GM19023 (cell line): ENCODE measurements around the gene ALG9.

Experiments
- ATAC-seq: cut with Tn5 transposase; IDR thresholded peaks from one replicate; pipeline ENCODE4 v1.9.1; 2021; ENCODE audit warnings: mild to moderate bottlenecking, moderate library complexity; ENCODE audit not compliant: unreplicated experiment

ALG9 gene

DNA sequence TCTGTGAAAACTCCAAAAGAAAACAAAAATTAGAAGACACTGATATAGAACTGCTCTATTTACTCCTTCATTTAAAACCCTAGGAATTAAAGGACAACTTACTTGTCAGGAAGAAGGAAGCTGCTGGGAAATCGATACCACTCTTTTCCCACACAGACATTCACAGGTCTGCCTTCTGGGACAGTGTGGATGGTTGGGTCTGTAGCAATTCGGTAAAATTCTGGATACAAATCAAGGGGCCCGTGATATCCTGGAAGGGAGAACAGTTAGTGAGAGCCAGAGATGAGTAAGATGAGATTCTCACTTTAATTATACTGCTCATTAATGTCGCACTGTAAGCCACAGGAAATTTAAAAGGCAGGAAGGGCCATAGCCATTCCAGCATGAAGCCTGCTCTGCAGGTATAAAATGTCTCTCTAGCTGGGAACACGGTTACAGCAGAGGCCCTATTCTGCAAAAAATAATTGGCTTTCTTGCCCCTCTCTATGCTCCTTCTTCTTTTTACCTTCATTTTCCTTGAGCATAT lies 34.0 kb downstream of the ALG9 start:
- no peak for ATAC-seq

DNA sequence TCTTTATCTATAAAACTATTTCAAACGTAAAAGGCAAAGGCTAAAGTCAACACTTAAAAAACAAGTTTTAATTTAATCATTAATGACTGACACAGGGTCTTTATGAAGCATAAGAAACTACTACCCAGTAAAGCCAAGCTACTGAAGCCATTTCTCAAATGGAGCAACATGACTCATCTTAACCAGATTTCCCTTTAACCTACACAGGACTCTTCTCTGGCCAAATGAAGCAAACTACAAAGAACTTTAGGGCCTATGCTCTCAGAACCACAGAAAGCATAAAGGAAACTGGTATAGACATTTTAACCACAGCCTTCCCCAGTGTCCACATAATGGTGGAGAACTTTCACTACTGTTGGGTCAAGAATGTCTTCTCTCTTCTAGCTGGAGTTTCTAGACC lies 34.7 kb downstream of the ALG9 start:
- ATAC-seq: peak; percentile 71

DNA sequence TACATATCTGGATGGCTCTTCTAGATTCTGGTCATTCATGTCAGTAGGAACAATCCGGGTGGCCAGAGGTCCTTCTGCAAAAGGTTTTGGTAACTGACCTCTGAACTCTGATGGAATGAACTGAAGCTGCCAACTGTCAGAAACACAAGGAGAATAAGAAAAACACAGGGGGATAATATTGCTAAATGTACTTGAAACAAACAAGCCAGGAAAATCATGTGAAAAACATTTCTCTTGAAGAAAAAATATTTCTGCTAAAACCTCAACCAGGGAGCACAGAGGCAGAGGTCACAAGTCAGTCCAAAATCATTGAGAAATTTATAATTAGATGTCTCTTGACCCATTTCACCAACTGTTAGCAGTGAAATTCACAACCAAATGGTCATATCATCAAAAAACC lies 35.2 kb downstream of the ALG9 start:
- ATAC-seq: no peak

DNA sequence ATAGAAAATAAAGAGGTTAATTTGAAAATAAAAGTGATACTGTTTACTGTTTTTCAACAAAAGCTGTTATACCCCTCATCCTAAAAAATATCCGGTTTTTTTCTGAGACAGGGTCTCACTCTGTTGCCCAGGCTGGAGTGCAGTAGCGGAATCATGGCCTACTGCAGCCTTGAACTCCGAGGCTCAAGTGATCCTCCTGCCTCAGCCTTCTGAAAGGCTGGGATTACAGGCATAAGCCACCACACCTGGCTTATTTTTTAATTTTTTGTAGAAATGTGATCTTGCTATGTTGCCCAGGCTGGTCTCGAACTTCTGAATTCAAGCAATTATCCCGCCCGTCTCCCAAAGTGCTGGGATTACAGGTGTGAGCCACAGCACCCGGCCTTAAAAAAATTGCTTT lies 35.7 kb downstream of the ALG9 start:
- no peak for ATAC-seq

DNA sequence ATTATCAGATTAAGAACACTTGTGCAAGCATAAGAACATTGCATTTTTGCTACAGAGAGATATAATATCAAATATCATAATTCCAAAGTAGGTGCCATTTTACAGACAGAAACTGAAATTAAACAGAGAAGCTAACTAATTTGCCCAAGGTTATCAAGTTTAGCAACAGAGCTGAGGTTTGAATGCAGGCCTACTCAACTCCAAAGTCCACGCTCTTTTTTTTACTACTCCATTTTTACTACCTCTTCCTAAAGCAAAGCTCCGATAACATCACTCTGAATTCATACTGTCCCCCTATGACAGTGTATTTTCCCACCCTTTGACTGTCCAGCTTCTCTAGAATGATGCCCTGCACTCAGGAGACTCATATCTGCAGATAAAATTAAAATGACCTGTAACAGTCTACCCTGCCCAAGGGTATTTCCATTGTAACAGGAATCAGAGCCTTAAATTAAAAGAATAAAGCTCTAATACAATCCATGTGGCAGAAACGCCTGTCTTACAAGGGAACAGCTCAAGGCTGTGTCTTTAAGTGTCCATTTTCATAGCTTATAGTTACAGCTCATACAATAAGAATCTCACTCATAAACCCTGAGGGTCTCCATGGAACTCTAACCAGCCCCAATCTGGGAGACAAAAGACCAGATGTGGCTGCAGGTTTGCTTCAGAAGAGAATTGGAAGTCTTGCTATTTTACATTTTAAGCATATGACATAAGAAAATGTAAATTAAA lies 36.8 kb downstream of the ALG9 start:
- ATAC-seq: no peak

DNA sequence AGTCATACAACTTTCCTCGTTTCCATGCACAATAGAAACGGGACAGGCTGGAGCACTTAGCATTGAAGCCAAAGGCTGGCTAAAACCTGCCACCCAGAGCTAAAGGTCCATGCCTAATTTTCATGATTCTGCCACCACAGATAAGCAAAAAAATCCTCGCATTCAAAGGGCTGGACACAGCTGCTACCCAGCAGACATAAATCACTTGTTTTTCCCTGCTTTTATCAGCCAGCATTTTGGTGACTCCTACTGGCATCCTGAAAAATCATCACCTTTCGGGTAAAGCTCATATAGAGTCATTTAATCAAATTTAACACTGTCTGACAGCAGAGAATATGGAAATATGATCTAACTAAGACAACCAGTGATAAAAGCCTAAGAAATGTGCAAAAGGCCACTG lies 37.9 kb downstream of the ALG9 start:
- no peak for ATAC-seq

DNA sequence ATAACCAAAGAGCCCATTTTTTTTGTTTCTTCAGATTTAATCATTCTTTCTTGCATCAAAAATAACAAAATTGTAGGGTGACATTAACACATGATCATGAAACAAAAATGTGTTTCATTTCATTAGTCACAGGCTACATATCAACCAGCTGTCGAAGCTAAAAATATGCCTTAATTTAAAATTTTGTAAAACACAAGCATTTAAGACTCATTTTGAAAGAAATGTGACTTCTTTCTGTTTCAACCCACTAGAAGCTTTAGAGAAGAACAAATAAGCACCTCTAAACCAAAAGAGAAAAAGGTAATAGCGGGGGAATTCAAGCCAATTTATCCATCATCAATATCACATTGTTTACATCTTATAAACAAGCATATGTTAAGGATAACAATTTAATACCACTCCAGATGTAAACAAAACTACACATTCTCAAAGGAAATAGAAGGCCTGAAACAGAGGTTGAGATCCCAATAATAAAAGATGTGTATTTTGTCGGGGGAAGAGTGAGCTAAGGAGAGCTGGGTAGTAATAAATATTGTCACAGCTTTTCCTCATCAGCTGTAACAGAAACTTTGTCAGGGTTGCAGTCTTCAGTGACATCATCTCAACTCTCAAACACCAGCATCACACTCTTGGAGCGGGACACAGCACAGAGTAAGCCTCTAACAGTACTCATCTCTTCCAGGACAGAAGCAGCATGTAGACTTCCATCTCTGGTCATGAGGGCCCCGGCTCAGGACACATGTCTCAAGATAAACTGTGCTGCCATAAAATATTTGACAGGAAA lies 42.0 kb downstream of the ALG9 start:
- peak; percentile 62 for ATAC-seq

DNA sequence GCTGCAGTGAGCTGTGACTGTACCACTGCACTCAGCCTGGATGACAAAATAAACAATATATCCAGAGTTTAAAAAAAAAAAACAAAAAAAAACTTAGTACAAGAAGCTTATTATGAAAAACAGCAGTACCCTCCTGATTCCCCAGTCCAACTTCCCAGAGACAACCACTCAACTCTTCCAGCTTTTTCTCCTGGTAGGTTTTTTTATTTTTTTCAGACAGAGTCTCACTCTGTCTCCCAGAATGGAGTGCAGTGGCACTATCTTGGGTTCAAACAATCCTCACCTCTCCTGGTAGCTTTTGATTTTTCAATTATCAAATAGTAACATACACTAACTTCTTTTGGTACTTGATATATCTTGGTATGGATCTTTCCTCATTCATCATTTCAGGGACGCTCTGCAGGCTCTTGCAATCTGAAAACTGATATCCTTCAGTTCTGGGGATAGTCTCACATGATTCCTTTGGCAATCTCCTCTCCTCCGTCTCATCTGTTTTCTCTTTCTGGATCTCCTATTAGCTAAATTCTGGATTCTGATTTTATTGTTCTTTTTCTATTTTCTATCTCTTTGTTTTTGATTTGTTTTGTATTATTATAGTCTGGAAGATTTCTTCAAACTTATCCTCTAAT lies 44.9 kb downstream of the ALG9 start:
- ATAC-seq: no peak

DNA sequence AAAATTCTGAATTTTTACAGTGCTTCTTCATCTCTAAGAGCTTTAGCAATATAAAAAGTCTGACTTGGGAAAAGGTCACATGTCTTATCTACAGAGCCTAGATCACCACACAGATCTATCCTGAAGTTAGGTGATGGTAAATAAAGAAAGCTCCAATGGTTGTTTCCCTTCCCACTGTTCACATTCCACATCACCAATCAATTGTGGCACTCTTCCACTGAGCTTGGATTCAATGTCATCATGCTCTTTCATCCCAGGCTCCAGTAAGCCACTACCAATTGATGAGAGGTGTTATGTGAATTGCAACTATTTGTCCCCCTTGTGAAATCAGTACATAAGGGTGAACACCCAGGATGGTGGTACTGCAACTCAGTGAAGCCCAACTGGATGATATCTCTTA lies 47.8 kb downstream of the ALG9 start:
- no peak for ATAC-seq

DNA sequence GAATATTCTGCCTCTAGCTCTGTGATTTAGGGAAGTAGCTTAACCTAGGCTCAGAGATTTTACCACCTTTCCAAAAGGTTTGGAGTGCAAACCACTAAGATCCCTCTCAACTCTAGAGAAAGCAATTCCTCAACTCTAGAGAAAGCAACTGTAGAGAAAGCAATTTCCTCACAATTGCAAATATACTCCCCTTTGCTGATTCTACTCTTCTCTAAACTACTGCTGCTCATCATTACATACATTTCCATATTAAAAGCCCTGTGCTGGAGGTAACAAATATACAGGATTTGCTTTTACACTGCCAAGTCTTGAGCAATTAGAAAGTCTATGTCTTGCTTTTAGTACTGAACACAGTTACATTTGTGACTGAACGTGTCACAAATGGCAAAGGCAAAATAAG lies 48.2 kb downstream of the ALG9 start:
- ATAC-seq: no peak

DNA sequence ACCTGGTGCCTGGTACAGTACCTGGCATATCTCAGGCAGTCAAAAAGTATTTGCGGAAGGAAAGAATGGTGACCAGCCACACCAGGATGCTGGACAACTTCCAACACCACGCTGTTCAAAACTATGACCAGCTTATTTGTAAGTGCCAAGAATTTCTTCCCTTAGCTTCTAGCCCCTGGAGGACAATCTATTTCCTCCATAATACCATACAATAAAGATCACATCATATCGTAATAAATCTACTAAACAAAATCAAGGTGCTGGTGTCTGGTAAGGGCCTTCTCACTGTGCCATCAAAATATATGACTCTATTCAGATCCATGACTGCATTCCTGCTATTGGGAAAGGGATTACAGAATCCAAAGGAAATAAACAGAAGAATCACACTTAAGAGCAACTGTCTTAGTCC lies 51.5 kb downstream of the ALG9 start:
- no peak for ATAC-seq

DNA sequence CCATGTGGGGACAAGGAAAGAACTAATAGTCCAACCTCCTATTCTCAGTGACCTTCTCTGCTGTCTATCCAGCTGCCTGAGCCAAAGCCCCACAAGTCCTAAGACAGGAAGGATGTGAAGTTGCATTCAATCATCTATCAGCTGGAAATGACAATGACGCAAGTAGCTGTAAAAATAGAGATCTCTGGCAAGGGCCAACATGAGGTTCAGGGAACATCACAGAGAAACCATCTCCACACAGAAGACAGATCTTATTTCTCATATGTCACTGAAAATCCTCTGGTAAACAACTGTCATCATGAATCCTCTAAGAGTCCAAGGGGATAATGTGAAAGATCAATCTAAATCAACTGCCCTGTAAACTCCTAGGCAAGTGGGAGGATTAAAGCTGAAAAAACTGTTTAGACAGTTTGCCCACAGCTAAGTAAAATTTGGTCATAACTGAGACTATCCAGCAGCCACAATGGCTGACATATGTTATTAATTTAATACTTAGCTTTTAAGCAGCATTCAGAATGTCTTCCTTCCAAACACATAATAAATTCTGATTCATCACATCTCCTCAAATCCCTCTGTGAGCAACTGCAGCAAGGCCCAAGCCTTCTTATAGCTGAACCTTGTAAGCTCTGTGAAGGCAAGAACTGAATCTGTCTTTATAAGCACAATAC lies 52.1 kb downstream of the ALG9 start:
- ATAC-seq: no peak

DNA sequence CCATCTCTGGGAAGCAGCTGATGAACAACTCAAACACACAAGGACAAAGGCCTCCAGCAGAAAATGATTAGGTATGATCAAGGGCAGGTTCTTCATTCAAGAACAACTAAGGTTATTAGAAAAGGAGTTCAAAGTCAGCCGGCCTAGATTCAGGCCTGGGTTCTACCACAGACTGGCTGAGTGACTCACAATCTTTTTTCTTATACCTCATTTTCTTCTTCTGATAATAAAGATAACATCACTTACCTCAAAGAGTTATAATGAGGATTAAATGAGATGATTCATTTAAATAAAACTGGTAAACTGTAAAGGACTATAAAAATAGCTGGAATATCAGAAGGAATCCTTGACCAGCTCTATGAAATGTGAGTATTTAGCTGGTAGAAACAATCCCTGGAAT lies 55.9 kb downstream of the ALG9 start:
- ATAC-seq: no peak

DNA sequence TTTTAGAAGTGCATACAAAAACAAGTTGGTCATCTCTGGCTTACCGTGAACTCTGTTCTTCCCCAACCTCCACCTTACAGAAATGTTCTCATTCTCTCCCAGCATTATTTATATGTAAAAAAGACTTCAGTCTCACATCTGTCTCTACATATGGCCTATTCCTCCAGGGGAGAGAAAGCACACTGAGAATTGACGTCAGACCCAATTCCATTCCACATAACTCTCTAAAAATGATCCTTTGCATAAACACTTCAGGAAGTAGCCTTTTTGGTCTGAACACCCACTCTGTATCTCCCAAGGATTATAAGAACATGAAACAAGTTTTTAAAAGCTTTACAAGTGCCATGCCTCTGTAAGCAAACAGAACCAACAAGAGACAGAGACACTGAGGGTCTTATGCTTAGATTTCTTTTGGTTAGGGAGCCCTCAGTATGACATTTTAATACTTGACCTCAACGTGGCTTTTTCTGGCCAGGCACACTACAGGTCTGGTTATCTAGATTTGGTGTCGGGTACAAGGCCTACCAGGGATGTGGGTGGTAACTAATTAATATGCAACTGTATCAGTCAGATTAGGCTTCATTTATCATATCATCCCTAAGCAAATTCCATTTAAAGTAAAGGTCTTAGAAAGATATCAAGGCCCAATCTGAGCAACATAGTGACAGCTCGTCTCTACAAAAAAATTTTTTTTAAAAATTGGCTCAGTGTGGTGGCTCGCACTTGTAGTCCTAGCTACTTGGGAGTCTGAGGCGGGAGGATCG lies 56.6 kb downstream of the ALG9 start:
- ATAC-seq: no peak

DNA sequence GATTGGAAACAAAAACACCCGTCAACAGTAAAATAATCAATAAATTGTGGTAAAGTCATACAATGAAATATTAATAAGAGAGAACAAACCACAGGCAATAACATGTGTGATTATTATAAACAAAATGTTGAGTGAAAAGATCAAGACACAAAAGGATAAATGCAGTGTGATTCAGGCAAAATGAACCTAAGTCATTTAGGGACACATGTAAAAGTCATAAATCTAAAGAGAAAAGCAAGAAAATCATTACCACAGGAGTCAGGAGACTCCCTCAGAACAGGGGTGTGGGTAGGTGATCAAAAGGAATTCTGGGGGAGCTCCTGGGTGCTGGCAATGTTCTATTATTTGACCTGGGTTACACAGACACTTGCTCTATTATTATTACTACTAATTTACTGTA lies 57.3 kb downstream of the ALG9 start:
- ATAC-seq: no peak

DNA sequence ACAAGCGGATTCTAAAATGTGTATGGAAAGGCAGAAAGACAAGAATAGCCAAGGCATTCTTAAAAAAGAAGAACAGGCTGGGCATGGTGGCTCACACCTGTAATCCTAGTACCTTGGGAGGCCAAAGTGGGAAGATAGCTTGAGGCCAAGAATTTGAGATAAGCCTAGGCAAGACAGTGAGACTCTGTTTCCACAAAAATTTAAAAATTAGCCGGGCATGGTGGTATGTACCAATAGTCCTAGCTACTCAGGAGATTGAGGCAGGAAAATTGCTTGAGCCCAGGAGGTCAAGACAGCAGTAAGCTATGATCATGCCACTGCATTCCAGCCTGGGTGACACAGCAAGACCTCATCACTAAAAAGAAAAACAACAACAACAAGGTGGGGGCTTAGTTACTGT lies 59.2 kb downstream of the ALG9 start:
- ATAC-seq: no peak

DNA sequence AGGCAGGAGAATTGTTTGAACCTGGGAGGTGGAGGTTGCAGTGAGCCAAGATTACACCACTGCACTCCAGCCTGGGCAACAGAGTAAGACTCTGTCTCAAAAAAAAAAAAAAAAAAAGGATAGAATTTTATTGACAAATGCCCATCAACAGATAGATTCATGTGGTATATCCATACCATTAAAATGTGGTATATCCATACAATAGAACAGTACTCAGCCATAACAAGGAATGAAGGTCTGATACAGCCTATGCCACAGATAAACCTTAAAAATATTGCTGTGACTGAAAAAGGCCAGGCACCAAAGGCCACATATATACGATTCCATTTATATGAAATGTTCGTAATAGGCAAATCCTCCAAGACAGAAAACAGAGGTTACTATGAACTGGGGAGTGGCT lies 59.9 kb downstream of the ALG9 start:
- ATAC-seq: no peak

DNA sequence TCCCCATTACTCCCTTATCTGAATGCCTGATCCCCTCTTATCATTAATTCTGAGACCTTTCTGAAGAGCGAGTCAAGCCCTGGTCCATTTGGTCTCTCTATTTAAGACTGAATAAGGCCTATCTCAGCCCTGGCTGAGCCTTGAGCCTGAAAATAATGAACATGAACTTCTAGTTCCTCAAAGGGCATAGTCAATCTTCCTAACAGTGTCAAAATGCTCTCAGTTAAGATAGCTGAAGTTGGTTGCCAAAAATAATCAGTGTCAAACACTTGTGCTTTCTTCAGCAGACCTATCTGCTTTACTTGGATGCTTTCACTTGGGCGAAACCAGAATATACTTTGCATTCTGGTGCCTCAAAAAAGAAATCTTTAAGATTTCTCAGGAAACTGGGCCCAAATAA lies 62.5 kb downstream of the ALG9 start:
- ATAC-seq: no peak

DNA sequence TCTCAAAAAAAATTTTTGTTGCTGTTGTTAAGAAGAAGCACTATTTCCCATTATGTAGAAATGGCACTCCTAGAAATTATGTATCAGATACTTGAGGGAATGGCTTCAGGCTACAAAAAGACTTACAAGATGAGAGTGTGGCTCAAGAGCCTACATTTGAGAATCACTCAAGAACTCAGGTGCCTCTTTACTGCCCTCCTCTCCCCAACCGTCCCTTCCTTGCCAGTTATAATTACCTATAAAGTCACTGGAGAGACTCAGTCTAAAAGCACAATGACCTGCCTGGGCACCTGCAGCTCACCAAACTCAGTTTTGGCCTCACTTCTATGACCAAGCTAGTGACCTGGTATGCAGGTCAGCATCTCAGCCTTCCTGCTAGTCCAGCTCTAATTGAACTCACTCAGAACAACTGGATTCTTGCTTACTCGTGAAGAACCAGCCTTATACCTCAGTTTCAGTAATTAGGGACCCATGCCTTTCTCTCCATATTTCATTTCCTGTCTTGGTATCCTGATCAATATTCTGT lies 63.3 kb downstream of the ALG9 start:
- no peak for ATAC-seq

DNA sequence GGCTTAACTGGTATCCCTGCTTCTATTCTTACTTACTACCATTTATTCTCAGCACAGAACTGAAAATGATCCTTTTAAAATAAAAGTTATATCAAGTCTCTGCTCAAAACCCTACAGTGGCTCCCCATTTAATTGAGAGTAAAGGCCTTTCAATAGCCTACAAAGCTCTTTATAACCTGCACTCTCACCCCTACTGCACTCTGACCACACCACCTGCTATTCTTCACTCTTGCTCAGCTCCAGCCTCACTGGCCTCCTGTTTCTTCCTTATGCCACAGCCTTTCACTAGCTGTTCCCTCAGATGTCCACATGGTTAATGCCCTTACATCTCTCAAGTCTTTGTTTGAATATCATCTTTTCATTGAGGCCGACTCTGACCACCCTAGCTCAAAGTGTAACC lies 64.3 kb downstream of the ALG9 start:
- ATAC-seq: no peak
